ENCODE data around the gene HBA2. TPM values are rescaled to one million over a fixed set of nuclear protein-coding genes. Genes with fewer than 3 reads are reported as not detected.

Gene HBA2
- total and polyA plus RNA-seq, 2 experiments from 2014 or later: 1.9 to 7.8 TPM

DNA sequence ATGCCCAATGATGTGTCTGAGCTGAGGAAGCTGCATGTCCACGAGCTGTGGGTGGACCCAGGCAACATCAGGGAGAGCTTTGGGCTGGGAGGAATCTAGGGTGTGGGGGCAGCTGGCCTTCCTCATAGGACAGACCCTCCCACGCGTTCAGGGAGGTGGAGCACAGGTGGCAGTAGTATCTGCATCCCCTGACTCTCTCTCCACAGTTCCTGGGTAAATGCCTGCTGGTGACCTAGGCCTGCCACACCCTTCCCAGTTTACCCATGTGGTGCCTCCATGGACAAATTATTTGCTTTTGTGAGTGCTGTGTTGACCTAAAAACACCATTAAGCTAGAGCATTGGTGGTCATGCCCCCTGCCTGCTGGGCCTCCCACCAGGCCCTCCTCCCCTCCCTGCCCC is 3.7 kb upstream of the HBA2 start:
- H3K27ac Mint-ChIP-seq: no peak overlapping the region
- peaks cover 77% of the 10 kb centered on the region for H3K27me3 Mint-ChIP-seq (ENCODE audit: insufficient read depth, low read depth, poor library complexity)
- H3F3A ChIP-seq (replicated peaks; ENCODE audit: low read depth): peaks cover 9% of the 10 kb centered on the region
- ATAC-seq (no peak), DNase-seq (ENCODE audit: low spot score) (no peak)
- H3K9me3 Mint-ChIP-seq: no peaks in the 10 kb centered on the region
- H3K4me3 Mint-ChIP-seq: no peak overlapping the region
- H4K20me1 ChIP-seq (replicated peaks; ENCODE audit: insufficient read depth): no peaks in the 10 kb centered on the region
- H3K79me2 ChIP-seq (replicated peaks; ENCODE audit: insufficient read depth): no peaks in the 10 kb centered on the region
- H3K27ac ChIP-seq (ENCODE audit: low read depth): no peak overlapping the region
- peak overlapping the region; percentile 43; the same call in 1 of the 2 replicates for H3K4me2 ChIP-seq
- peaks cover 39% of the 10 kb centered on the region for H3K4me1 Mint-ChIP-seq
- no peak overlapping the region for H2AFZ ChIP-seq
- peaks cover 45% of the 10 kb centered on the region for H3K4me1 ChIP-seq (ENCODE audit: insufficient read depth)
- H3K9me2 ChIP-seq (ENCODE audit: insufficient read depth): no peaks in the 10 kb centered on the region
- no peaks in the 10 kb centered on the region for H3K36me3 ChIP-seq (ENCODE audit: insufficient read depth)
- H3K36me3 Mint-ChIP-seq (ENCODE audit: low read depth): no peaks in the 10 kb centered on the region
- H3K4me3 ChIP-seq: no peak overlapping the region
- TF ChIP-seq EZH2 (IDR thresholded peaks at IDR 0.05; ENCODE audit: low read depth, unreplicated experiment) (no peak), EZH2phosphoT487 (IDR thresholded peaks at IDR 0.05; ENCODE audit: unreplicated experiment) (no peak), ZNF114 (CRISPR knock-in tag; IDR thresholded peaks at IDR 0.05) (no peak), ZNF331 (CRISPR knock-in tag; IDR thresholded peaks at IDR 0.05; ENCODE audit: low read depth) (no peak), JUNB (IDR thresholded peaks at IDR 0.05; ENCODE audit: unreplicated experiment) (no peak), CREB1 (CRISPR knock-in tag; IDR thresholded peaks at IDR 0.05; ENCODE audit: low read depth) (no peak), STAT1 (IDR thresholded peaks at IDR 0.05; ENCODE audit: unreplicated experiment) (no peak), REST (IDR thresholded peaks at IDR 0.05; ENCODE audit: unreplicated experiment) (no peak), NANOG (IDR thresholded peaks at IDR 0.05; ENCODE audit: borderline replicate concordance) (no peak), POLR2AphosphoS5 (IDR thresholded peaks at IDR 0.05; ENCODE audit: low read depth) (no peak), ZNF462 (CRISPR knock-in tag; IDR thresholded peaks at IDR 0.05) (no peak)
- TF ChIP-seq, protein P1, sequence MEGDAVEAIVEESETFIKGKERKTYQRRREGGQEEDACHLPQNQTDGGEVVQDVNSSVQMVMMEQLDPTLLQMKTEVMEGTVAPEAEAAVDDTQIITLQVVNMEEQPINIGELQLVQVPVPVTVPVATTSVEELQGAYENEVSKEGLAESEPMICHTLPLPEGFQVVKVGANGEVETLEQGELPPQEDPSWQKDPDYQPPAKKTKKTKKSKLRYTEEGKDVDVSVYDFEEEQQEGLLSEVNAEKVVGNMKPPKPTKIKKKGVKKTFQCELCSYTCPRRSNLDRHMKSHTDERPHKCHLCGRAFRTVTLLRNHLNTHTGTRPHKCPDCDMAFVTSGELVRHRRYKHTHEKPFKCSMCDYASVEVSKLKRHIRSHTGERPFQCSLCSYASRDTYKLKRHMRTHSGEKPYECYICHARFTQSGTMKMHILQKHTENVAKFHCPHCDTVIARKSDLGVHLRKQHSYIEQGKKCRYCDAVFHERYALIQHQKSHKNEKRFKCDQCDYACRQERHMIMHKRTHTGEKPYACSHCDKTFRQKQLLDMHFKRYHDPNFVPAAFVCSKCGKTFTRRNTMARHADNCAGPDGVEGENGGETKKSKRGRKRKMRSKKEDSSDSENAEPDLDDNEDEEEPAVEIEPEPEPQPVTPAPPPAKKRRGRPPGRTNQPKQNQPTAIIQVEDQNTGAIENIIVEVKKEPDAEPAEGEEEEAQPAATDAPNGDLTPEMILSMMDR (conservative IDR thresholded peaks at IDR 0.05; ENCODE audit: low read depth in 2 of 2): no peak
- TF ChIP-seq, protein P2, sequence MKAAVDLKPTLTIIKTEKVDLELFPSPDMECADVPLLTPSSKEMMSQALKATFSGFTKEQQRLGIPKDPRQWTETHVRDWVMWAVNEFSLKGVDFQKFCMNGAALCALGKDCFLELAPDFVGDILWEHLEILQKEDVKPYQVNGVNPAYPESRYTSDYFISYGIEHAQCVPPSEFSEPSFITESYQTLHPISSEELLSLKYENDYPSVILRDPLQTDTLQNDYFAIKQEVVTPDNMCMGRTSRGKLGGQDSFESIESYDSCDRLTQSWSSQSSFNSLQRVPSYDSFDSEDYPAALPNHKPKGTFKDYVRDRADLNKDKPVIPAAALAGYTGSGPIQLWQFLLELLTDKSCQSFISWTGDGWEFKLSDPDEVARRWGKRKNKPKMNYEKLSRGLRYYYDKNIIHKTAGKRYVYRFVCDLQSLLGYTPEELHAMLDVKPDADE (IDR thresholded peaks at IDR 0.05): no peak
- peaks cover 80% of the 10 kb centered on the region for H3K27me3 ChIP-seq (ENCODE audit: insufficient read depth)
